Upper lobe of left lung (tissue), 6 donors: ENCODE data around the gene PDX1. TPM values are rescaled to one million over a fixed set of nuclear protein-coding genes. Genes with fewer than 3 reads are reported as not detected.

Experiments
- ATAC-seq, 2 donors: fragments of 200-7000 bp; cut with Tn5 transposase; one replicate each; pipeline ENCODE4 v1.9.1; 2022; ENCODE audit warnings: mild to moderate bottlenecking in 2 of 2, moderate library complexity in 2 of 2; ENCODE audit not compliant: low FRiP score in 2 of 2
- DNase-seq, 2 donors: peaks; one replicate each; pipeline ENCODE4 v3.0.0-alpha.2; 2019 to 2020
- H3K27ac ChIP-seq, 4 donors: fragments of 200-600 bp; sonication (generic); one replicate each; pipeline ENCODE4 v1.5.1; 2016 to 2019
- H3K27me3 ChIP-seq, 4 donors: fragments of 200-600 bp; sonication (generic); one replicate each; pipeline ENCODE4 v1.5.1; 2017 to 2019
- H3K36me3 ChIP-seq, 4 donors: fragments of 200-600 bp; sonication (generic); one replicate each; pipeline ENCODE4 v1.5.1; 2016 to 2019
- H3K4me1 ChIP-seq, 4 donors: fragments of 200-600 bp; sonication (generic); one replicate each; pipeline ENCODE4 v1.5.1; 2018 to 2019
- H3K4me3 ChIP-seq, 4 donors: fragments of 200-600 bp; sonication (generic); one replicate each; pipeline ENCODE4 v1.5.1; 2017 to 2019; ENCODE audit warnings: mild to moderate bottlenecking in 2 of 4, moderate library complexity in 1 of 4
- H3K9me3 ChIP-seq, 4 donors: fragments of 200-600 bp; sonication (generic); one replicate each; pipeline ENCODE4 v1.5.1; 2018 to 2019
- EP300 ChIP-seq, 4 donors: sonication (generic); formaldehyde crosslinking; IDR thresholded peaks; one replicate each; pipeline ENCODE4 v1.5.1; 2017; ENCODE audit warnings: antibody characterized with exemption in 4 of 4, control low read depth in 2 of 4
- POLR2A ChIP-seq, 4 donors: fragments of 450-650 bp; IDR thresholded peaks; one replicate each; pipeline ENCODE4 v1.5.1; 2016 to 2017; ENCODE audit warnings: antibody characterized with exemption in 4 of 4, mild to moderate bottlenecking in 2 of 4
- POLR2AphosphoS5 ChIP-seq, 2 donors: sonication (generic); formaldehyde crosslinking; IDR thresholded peaks; one replicate each; pipeline ENCODE4 v1.5.1; 2017; ENCODE audit warnings: antibody characterized with exemption in 2 of 2
- WGBS, 2 donors: methylation state at CpG; one replicate each; pipeline ENCODE4 v1.1.5; 2017 to 2018; 5-methylcytosine and 5-hydroxymethylcytosine counted together
- total RNA-seq, 6 donors: library from RNA; depleted of rRNA in 4 of 6; stranded (reverse); fragments of >200 nt in 4 of 6; gene quantifications; one replicate each; pipeline versions ENCODE4 v1.1.0 to v1.2.1, GENCODE V29; 2016 to 2021
- TF ChIP-seq, protein P1 (sequence below), 6 experiments: fragments of 450-650 bp in 4 of 6; fragments of 200-600 bp in 2 of 6; sonication (generic) in 2 of 6; IDR thresholded peaks; one replicate each; pipeline ENCODE4 v1.5.1; 2016 to 2019; ENCODE audit warnings: antibody characterized with exemption in 6 of 6
- donor health status: DM: no; HTN: no; CAD: no; lungs with moderate emphysema.
- donor health status: DM: no; HTN: yes; CAD: no; lungs with severe emphysema.

Gene PDX1
- total RNA-seq, 6 donors from 2014 or later: not detected

DNA sequence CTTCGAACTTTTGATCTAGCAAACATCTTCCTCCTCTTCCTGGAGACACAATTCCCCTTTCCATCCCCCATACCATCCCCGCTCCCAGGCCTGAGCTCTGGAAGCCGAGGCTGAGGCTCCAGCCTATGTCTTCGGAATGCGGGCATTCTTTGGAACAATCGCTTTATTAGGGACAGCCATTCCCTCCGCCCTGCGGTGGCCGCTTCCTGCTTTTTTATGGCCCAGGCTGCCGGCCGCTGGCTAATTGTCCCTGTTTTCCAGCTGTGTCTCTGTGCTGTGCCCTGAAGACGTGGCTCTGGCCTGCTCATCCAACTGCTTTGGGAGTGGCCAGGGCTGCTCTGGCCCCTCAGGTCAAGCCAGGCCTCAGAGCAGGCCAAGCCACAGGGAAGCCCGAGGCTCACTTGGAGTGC lies 51.4 kb downstream of the PDX1 start:
- no peak for ATAC-seq
- TF ChIP-seq, protein P1, sequence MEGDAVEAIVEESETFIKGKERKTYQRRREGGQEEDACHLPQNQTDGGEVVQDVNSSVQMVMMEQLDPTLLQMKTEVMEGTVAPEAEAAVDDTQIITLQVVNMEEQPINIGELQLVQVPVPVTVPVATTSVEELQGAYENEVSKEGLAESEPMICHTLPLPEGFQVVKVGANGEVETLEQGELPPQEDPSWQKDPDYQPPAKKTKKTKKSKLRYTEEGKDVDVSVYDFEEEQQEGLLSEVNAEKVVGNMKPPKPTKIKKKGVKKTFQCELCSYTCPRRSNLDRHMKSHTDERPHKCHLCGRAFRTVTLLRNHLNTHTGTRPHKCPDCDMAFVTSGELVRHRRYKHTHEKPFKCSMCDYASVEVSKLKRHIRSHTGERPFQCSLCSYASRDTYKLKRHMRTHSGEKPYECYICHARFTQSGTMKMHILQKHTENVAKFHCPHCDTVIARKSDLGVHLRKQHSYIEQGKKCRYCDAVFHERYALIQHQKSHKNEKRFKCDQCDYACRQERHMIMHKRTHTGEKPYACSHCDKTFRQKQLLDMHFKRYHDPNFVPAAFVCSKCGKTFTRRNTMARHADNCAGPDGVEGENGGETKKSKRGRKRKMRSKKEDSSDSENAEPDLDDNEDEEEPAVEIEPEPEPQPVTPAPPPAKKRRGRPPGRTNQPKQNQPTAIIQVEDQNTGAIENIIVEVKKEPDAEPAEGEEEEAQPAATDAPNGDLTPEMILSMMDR (IDR thresholded peaks at IDR 0.05): no peak
- TF ChIP-seq EP300 (IDR thresholded peaks at IDR 0.05): no peak
- no peak for TF ChIP-seq POLR2A (IDR thresholded peaks at IDR 0.05)
- no peak for TF ChIP-seq POLR2AphosphoS5 (IDR thresholded peaks at IDR 0.05)
- Histone ChIP-seq H3K27me3 (peaks cover 3 to 77% (median 44%) of the 10 kb centered on the region in 4 donors), H3K9me3 (no peaks in the 10 kb centered on the region), H3K36me3 (no peaks in the 10 kb centered on the region), H3K4me1 (peaks cover 4 to 46% (median 20%) of the 10 kb centered on the region in 4 donors), H3K4me3 (no peak overlapping the region), H3K27ac (no peak overlapping the region)
- WGBS, 2 donors: 23 to 39% methylated on average over 8 to 12 of the region's 13 CpGs
- DNase-seq: no peak

DNA sequence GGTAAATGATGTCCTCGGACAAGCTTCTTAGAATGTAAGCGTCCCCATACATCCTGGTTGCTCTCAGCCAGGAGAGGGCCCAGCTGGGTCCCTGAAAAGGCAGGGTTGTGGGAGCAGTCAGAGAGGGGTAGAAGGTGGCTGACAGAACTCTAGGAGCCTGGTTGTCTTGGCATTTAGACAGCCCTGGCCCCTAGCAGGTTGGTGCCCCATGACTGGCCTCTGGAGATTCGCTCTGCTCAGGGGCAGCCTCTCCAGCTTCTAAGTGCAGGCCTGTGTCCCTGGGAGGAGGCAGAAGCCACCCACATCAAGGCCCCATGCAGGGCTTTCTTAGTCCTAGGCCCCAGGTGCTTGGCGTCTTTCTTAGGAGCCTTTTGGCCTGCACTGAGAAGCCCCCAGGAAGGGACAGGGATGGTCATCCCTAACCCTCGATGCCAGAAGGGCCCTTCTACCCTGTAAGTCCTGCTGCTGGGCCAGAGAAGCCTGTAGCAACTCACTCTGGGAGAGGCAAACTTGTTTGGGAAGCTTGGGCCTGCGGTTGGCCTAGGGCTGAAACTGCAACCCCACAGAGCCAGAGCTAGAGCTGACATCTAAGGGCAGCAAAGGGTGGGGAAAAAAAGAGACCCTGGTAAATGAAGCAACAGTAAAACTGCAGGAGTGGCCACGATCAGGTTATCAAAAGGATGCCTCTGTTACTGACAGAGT lies 52.1 kb downstream of the PDX1 start:
- DNase-seq (no peak), ATAC-seq (no peak)
- WGBS, 2 donors: 62 to 69% methylated on average over 5 to 7 of the region's 7 CpGs
- peaks cover 3 to 77% (median 41%) of the 10 kb centered on the region in 4 donors for H3K27me3 ChIP-seq
- TF ChIP-seq EP300 (IDR thresholded peaks at IDR 0.05): no peak
- TF ChIP-seq, protein P1 (IDR thresholded peaks at IDR 0.05): no peak
- no peak for TF ChIP-seq POLR2A (IDR thresholded peaks at IDR 0.05)
- TF ChIP-seq POLR2AphosphoS5 (IDR thresholded peaks at IDR 0.05): no peak
- H3K36me3 ChIP-seq: no peaks in the 10 kb centered on the region
- H3K9me3 ChIP-seq: no peaks in the 10 kb centered on the region
- H3K4me3 ChIP-seq: no peak overlapping the region
- peaks cover 4 to 39% (median 17%) of the 10 kb centered on the region in 4 donors for H3K4me1 ChIP-seq
- no peak overlapping the region for H3K27ac ChIP-seq

- TF ChIP-seq, protein P1 (IDR thresholded peaks at IDR 0.05): no peak
- TF ChIP-seq EP300 (IDR thresholded peaks at IDR 0.05) (no peak), POLR2A (IDR thresholded peaks at IDR 0.05) (no peak), POLR2AphosphoS5 (IDR thresholded peaks at IDR 0.05) (no peak)
- Histone ChIP-seq H3K4me1 (peaks cover 4 to 35% (median 17%) of the 10 kb centered on the region in 4 donors), H3K27me3 (peaks cover 3 to 77% (median 40%) of the 10 kb centered on the region in 4 donors), H3K9me3 (no peaks in the 10 kb centered on the region), H3K36me3 (no peaks in the 10 kb centered on the region), H3K27ac (no peak overlapping the region), H3K4me3 (no peak overlapping the region)
- WGBS, 2 donors: 52 to 62% methylated on average over 2 of the region's 2 CpGs
- no peak for ATAC-seq
- no peak for DNase-seq
These were observed 52.6 kb downstream of the PDX1 start for GRCh38 chr13:27972478-27972820.

GRCh38 chr13:27973291-27973690 lies 53.5 kb downstream of the PDX1 start:
- Histone ChIP-seq H3K9me3 (no peaks in the 10 kb centered on the region), H3K4me3 (no peak overlapping the region), H3K27ac (no peak overlapping the region), H3K27me3 (peaks cover 3 to 76% (median 39%) of the 10 kb centered on the region in 4 donors), H3K36me3 (no peaks in the 10 kb centered on the region), H3K4me1 (peaks cover 10 to 35% (median 16%) of the 10 kb centered on the region in 4 donors)
- TF ChIP-seq, protein P1 (IDR thresholded peaks at IDR 0.05): no peak
- TF ChIP-seq POLR2AphosphoS5 (IDR thresholded peaks at IDR 0.05): no peak
- no peak for TF ChIP-seq EP300 (IDR thresholded peaks at IDR 0.05)
- no peak for TF ChIP-seq POLR2A (IDR thresholded peaks at IDR 0.05)
- no peak for DNase-seq
- ATAC-seq: no peak
- WGBS, 2 donors: 7 to 48% methylated on average over 3 to 5 of the region's 5 CpGs
